Peyer's patch (tissue), 4 donors: ENCODE results near the gene FGF5. TPM values are rescaled to one million over a fixed set of nuclear protein-coding genes. Genes with fewer than 3 reads are reported as not detected.

Experiments
- DNase-seq, 3 donors: peaks; one replicate each; pipeline ENCODE4 v3.0.0-alpha.2; 2017 to 2019
- H3K27ac ChIP-seq, 4 donors: fragments of 200-600 bp; sonication (generic); one replicate each; pipeline ENCODE4 v1.5.1; 2016 to 2019
- H3K27me3 ChIP-seq, 2 donors: fragments of 200-600 bp; sonication (generic); one replicate each; pipeline ENCODE4 v1.5.1; 2019
- H3K36me3 ChIP-seq, 3 donors: fragments of 200-600 bp; sonication (generic); one replicate each; pipeline ENCODE4 v1.5.1; 2016 to 2019
- H3K4me1 ChIP-seq, 4 donors: fragments of 200-600 bp; sonication (generic); one replicate each; pipeline ENCODE4 v1.5.1; 2016 to 2019
- H3K4me3 ChIP-seq, 4 donors: fragments of 200-600 bp; sonication (generic); 1 replicate in 3 of 4; 2 replicates in 1 of 4; pipeline ENCODE4 v1.5.1; 2016 to 2019; ENCODE audit warnings: mild to moderate bottlenecking in 1 of 4
- H3K9me3 ChIP-seq, 4 donors: fragments of 200-600 bp; sonication (generic); one replicate each; pipeline ENCODE4 v1.5.1; 2016 to 2019; ENCODE audit warnings: mild to moderate bottlenecking in 1 of 4
- POLR2A ChIP-seq, 2 donors: fragments of 450-650 bp; IDR thresholded peaks; one replicate each; pipeline ENCODE4 v1.5.1; 2017; ENCODE audit warnings: antibody characterized with exemption in 2 of 2, mild to moderate bottlenecking in 2 of 2, moderate library complexity in 2 of 2
- total RNA-seq, 4 donors: library from RNA; depleted of rRNA; stranded (reverse); fragments of >200 nt; gene quantifications; one replicate each; pipeline ENCODE4 v1.1.0, GENCODE V29; 2016
- TF ChIP-seq, protein P1 (sequence below), 6 experiments: fragments of 450-650 bp in 4 of 6; fragments of 200-600 bp in 2 of 6; sonication (generic) in 1 of 6; IDR thresholded peaks; one replicate each; pipeline ENCODE4 v1.5.1; 2017 to 2019; ENCODE audit warnings: antibody characterized with exemption in 6 of 6, mild to moderate bottlenecking in 3 of 6, moderate library complexity in 1 of 6

The FGF5 gene
- total RNA-seq, 4 donors from 2014 or later, result not detected

DNA sequence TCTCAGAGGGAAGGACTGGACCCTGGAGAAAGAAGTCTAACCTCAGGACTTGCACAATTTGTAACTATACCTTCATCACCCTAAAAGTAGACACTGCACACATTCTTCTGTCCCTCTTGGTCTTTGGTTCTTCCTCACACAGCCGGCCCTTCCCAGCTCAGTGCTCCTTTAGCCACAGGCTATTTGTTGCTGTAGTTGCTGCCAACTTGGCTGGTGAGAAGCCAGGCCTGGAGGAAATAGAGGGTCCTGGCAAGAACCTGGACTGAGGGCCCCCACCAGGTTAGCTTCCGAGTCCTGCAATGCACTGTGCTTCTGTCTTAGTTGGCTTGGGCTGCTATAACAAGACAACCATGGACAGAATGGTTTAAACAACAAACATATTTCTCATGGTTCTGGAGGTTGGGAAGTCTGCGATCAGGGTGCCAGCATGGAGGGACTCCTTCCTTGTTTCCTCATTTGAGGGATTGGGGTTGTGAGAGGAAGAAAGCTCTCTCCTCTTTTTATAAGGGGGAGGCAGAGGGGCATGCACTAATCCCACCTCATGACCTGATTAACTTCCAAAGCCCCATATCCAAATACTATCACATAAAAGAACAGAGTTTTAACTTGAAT, 4.4 kb upstream of the FGF5 start:
- no peak for DNase-seq
- Histone ChIP-seq H3K9me3 (no peaks in the 10 kb centered on the region), H3K36me3 (no peaks in the 10 kb centered on the region), H3K4me3 (no peak overlapping the region), H3K27me3 (peaks cover 0 to 24% of the 10 kb centered on the region in 2 donors), H3K27ac (no peak overlapping the region), H3K4me1 (peaks cover 0 to 9% (median 0%) of the 10 kb centered on the region in 4 donors)
- TF ChIP-seq, protein P1, sequence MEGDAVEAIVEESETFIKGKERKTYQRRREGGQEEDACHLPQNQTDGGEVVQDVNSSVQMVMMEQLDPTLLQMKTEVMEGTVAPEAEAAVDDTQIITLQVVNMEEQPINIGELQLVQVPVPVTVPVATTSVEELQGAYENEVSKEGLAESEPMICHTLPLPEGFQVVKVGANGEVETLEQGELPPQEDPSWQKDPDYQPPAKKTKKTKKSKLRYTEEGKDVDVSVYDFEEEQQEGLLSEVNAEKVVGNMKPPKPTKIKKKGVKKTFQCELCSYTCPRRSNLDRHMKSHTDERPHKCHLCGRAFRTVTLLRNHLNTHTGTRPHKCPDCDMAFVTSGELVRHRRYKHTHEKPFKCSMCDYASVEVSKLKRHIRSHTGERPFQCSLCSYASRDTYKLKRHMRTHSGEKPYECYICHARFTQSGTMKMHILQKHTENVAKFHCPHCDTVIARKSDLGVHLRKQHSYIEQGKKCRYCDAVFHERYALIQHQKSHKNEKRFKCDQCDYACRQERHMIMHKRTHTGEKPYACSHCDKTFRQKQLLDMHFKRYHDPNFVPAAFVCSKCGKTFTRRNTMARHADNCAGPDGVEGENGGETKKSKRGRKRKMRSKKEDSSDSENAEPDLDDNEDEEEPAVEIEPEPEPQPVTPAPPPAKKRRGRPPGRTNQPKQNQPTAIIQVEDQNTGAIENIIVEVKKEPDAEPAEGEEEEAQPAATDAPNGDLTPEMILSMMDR (IDR thresholded peaks at IDR 0.05), result no peak
- TF ChIP-seq POLR2A (IDR thresholded peaks at IDR 0.05), result no peak

DNA sequence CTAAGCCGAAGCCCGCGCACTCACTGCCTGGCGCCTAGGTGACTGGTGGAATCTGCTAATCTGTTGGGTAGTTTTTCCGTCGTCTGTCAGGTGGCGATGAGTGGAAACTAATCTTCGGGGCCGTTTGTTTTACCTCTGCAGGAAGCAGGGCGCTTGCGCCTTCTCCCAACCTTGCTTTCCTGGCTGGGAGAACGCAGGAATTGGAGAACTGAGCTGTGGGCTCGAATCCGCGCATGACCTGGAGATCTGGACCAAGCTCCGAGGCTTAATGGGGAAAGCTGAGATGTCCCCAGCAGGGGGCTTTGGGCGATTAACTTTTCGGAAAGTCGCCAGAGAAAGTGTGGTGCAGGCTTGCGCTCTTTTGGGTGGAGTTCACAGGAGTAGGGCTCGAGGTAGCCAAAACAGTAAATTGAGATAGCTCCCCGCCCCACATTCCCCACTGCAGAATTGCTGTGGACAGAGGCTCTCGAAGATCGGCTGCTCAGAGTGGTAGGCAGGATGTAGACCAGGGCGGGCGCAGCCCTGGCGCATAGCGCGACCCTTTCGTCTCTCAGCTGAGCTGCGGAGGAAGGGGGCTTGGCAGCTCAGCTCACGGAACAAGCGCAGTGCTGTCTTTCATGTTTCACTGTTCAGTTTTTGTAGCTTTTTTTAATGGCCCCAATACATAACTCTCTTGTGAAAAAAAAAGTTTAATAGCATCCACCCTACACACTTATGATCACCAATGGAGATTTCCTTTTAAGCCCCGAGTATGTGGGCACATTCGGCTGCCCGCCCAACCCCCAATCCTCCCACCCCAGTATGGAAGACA, 2.7 kb upstream of the FGF5 start:
- no peaks in the 10 kb centered on the region for H3K36me3 ChIP-seq
- H3K4me3 ChIP-seq, result no peak overlapping the region
- peaks cover 0 to 11% (median 0%) of the 10 kb centered on the region in 4 donors for H3K4me1 ChIP-seq
- DNase-seq, result no peak
- H3K9me3 ChIP-seq, result no peaks in the 10 kb centered on the region
- H3K27me3 ChIP-seq, result peaks cover 0 to 26% of the 10 kb centered on the region in 2 donors
- H3K27ac ChIP-seq, result no peak overlapping the region
- TF ChIP-seq, protein P1 (IDR thresholded peaks at IDR 0.05), result no peak
- TF ChIP-seq POLR2A (IDR thresholded peaks at IDR 0.05), result no peak

DNA sequence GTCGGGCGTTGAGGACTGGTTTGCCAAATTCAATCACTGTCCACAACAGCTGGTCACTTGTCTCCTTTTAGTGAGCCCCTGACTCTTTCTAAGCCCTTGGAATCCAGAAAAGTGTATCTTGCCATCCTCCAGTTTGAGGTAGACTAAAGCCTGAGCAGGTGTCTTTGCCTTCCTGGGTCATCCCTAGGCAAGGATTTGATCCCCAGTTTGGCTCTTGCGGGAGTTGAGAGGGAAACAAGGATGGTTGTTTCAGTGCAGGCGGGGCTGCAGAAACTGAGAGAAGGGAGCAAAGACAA, 2.2 kb upstream of the FGF5 start:
- H3K9me3 ChIP-seq, result no peaks in the 10 kb centered on the region
- H3K36me3 ChIP-seq, result no peaks in the 10 kb centered on the region
- no peak for TF ChIP-seq POLR2A (IDR thresholded peaks at IDR 0.05)
- TF ChIP-seq, protein P1 (IDR thresholded peaks at IDR 0.05), result no peak
- peaks cover 0 to 26% of the 10 kb centered on the region in 2 donors for H3K27me3 ChIP-seq
- peaks cover 0 to 11% (median 0%) of the 10 kb centered on the region in 4 donors for H3K4me1 ChIP-seq
- no peak overlapping the region for H3K4me3 ChIP-seq
- no peak overlapping the region for H3K27ac ChIP-seq
- DNase-seq, result no peak

DNA sequence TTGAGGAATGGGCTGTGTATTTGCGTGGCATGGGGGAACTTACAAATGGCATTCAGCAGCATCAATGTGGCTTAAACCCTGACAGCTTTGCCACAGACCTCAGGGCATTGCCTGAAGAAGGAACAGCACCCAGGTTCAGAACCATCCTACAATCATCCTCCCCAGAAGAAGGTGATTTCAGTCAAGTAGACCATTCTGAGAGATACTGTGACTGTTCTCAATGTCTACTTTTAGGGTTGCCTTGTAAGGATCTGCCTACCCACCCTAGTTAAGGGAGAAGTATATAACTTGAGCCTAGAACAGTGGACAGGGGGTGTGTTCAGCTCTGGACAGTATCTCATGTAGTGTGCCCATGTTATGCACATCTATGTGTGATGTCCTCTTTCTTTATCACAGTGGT, 1.6 kb upstream of the FGF5 start:
- Histone ChIP-seq H3K4me1 (peaks cover 0 to 11% (median 0%) of the 10 kb centered on the region in 4 donors), H3K36me3 (no peaks in the 10 kb centered on the region), H3K9me3 (no peaks in the 10 kb centered on the region), H3K27me3 (peaks cover 0 to 26% of the 10 kb centered on the region in 2 donors), H3K27ac (no peak overlapping the region), H3K4me3 (no peak overlapping the region)
- DNase-seq, result no peak
- TF ChIP-seq, protein P1 (IDR thresholded peaks at IDR 0.05), result no peak
- no peak for TF ChIP-seq POLR2A (IDR thresholded peaks at IDR 0.05)

DNA sequence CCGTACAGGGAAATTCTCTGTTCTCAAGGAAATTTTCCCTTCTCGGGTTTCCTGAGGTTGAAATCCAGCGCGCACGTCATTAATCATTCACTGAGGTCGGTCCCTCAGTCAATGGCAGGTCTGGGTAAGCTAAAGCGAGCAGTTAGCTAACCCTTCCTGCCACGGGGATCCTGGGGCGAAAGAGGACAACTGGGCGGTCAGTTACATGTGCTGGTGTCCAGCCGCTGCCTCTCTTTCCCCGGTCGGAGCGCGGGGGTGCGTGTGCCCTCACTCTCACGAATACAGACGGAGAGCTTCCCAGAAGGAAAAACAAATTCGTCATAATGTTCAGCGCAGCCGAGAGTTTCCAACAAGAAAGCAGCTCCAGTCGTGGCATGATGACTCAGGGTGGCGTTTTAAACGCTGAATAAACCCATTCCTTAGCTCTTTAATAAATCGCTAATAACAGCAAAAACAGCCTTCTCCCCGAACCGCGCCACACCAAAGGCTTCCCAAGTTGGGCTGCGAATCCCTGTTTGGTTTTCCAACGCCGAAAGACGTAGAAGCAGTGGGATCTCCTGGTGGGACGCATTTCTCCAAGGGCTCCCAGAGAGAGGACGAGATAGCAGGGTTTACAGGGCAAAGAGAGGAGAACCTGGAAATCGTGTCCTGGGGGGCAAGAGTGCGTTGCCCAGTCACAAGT, 752 bp upstream of the FGF5 start:
- Histone ChIP-seq H3K4me3 (peak overlapping the region in 3 of 4 donors; percentile 22 to 51 (median 35)), H3K36me3 (no peaks in the 10 kb centered on the region), H3K27ac (peak overlapping the region in 1 of 4 donors; percentile 76), H3K9me3 (no peaks in the 10 kb centered on the region), H3K4me1 (peaks cover 0 to 11% (median 0%) of the 10 kb centered on the region in 4 donors), H3K27me3 (peaks cover 0 to 26% of the 10 kb centered on the region in 2 donors)
- DNase-seq, result no peak
- no peak for TF ChIP-seq POLR2A (IDR thresholded peaks at IDR 0.05)
- TF ChIP-seq, protein P1 (IDR thresholded peaks at IDR 0.05), result no peak
